ENCODE results near the gene EFNA4.

Gene EFNA4

DNA sequence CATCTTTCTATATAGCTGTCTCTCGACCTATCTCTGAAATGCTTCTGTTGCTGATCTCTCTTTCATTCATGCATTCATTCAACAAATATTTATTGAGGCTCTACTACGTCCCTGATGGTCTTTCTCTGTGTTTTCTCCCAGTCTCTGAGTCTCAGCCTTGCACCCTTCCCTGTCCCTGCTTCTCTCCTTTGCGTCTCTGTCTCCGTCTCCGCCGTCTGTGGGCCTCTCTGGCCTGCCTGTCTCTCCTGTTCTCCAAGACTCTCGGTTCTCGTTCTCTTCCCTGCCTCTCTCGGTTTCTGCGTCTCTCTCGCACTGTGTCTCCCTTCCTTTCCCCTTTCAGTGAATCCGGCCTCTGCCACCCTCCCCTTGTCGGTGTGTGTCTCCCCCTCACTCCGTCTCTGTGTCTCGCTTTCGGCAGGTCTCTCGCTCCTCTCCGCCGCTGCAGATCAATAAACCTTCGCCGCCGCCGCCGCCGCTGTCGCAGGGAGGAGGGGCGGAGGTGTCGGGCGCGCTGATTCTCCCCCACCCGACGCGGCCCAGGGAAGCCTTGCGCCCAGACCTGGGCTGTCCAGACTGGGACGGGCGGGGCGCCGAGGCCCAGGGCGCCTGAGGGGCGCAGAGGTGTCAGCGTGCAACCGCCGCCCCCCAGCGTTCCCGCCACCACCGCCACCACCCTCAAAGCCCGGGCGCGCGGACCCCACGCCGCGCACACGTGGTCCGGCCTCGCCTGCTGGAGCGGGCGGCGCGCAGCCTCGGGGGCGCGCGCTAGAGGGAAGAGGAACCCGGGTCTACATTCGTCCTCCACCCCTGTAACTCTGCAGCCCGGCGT is 18.1 kb downstream of the EFNA4 start:
- peak overlapping the region; percentile 84 to 98 (median 85) for H3K4me3 Mint-ChIP-seq
- TF ChIP-seq, protein P1, sequence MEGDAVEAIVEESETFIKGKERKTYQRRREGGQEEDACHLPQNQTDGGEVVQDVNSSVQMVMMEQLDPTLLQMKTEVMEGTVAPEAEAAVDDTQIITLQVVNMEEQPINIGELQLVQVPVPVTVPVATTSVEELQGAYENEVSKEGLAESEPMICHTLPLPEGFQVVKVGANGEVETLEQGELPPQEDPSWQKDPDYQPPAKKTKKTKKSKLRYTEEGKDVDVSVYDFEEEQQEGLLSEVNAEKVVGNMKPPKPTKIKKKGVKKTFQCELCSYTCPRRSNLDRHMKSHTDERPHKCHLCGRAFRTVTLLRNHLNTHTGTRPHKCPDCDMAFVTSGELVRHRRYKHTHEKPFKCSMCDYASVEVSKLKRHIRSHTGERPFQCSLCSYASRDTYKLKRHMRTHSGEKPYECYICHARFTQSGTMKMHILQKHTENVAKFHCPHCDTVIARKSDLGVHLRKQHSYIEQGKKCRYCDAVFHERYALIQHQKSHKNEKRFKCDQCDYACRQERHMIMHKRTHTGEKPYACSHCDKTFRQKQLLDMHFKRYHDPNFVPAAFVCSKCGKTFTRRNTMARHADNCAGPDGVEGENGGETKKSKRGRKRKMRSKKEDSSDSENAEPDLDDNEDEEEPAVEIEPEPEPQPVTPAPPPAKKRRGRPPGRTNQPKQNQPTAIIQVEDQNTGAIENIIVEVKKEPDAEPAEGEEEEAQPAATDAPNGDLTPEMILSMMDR (IDR thresholded peaks at IDR 0.05; ENCODE audit: unreplicated experiment in 3 of 3), result no peak
- no peaks in the 10 kb centered on the region for H3K36me3 Mint-ChIP-seq (ENCODE audit: low read depth)
- no peaks in the 10 kb centered on the region for H3K9me3 Mint-ChIP-seq
- peaks cover 34% of the 10 kb centered on the region for H3K4me1 Mint-ChIP-seq
- H3K27me3 Mint-ChIP-seq (ENCODE audit: low read depth), result peaks cover 68% of the 10 kb centered on the region
- peak overlapping the region; percentile 5 to 67 (median 35) for H3K27ac Mint-ChIP-seq

DNA sequence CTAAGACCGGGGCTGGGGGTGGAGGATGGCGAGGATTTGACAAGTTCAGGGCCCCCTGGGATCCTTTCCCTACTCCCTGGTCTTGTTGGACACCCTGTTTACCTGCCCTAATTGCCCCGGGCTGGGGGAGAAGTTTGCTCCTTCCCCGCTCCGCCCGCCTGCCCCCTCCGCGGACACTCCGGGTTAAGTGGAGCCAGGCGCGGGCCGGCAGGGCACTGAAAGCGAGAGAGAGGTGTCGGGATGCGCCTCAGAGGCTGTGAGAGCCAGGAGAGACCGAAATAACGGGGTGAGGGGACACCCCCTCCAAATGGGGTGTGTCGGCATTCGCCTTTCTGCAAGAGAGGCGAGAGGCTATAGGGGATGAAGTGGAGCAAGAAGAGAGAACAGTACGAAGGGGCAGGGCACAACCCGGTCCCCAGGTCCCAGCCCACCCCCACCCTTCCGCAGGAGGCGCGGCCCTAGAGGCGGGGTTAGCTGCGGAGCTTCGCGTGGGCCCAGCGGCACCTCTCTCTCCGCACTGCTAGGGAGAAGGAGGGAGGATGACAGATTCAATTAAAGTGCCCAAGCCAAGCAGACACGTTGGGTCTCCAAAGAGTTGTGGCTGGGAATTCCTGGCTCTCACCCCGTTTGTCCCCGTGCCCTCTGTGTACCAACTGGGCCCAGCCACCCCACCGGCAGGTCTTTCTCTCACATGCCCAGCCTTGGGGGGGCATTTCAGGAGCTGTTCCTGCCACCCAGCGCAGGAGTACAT is 18.9 kb downstream of the EFNA4 start:
- Mint-ChIP-seq H3K36me3 (ENCODE audit: low read depth) (peaks cover 3% of the 10 kb centered on the region), H3K27ac (no peak overlapping the region), H3K27me3 (ENCODE audit: low read depth) (peaks cover 61% of the 10 kb centered on the region), H3K4me3 (peak overlapping the region; percentile 40 to 74 (median 72)), H3K9me3 (no peaks in the 10 kb centered on the region), H3K4me1 (peaks cover 38% of the 10 kb centered on the region)
- TF ChIP-seq, protein P1 (IDR thresholded peaks at IDR 0.05; ENCODE audit: unreplicated experiment in 3 of 3), result no peak

DNA sequence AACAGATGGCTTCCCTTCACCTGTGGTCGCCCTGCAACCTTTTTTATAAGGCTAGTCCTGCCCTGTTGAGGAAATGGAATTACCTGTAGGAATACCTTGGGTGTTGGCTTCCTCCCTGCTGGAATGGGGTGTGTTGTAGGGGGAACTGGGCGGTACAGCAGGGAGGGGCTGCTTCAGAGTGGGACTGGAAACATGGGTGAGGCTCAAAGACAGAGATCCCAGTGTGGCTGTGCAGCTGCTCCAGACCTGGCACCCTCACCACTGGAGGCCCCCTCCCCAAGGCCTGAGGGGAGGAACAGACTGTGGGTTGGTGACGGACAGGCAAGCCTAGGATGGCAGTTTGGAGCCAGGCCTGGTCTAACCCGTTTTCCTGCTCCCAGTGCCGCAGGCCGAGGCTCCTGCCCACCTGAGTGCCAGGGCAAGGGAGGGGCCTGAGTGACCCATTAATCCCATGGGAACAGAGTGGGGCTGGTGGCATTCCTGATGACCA is 19.6 kb downstream of the EFNA4 start:
- peaks cover 55% of the 10 kb centered on the region for H3K27me3 Mint-ChIP-seq (ENCODE audit: low read depth)
- peak overlapping the region; percentile 40 to 74 (median 49) for H3K4me3 Mint-ChIP-seq
- H3K36me3 Mint-ChIP-seq (ENCODE audit: low read depth), result peaks cover 7% of the 10 kb centered on the region
- no peaks in the 10 kb centered on the region for H3K9me3 Mint-ChIP-seq
- no peak overlapping the region for H3K27ac Mint-ChIP-seq
- TF ChIP-seq, protein P1 (IDR thresholded peaks at IDR 0.05; ENCODE audit: unreplicated experiment in 3 of 3), result no peak
- peaks cover 43% of the 10 kb centered on the region for H3K4me1 Mint-ChIP-seq

DNA sequence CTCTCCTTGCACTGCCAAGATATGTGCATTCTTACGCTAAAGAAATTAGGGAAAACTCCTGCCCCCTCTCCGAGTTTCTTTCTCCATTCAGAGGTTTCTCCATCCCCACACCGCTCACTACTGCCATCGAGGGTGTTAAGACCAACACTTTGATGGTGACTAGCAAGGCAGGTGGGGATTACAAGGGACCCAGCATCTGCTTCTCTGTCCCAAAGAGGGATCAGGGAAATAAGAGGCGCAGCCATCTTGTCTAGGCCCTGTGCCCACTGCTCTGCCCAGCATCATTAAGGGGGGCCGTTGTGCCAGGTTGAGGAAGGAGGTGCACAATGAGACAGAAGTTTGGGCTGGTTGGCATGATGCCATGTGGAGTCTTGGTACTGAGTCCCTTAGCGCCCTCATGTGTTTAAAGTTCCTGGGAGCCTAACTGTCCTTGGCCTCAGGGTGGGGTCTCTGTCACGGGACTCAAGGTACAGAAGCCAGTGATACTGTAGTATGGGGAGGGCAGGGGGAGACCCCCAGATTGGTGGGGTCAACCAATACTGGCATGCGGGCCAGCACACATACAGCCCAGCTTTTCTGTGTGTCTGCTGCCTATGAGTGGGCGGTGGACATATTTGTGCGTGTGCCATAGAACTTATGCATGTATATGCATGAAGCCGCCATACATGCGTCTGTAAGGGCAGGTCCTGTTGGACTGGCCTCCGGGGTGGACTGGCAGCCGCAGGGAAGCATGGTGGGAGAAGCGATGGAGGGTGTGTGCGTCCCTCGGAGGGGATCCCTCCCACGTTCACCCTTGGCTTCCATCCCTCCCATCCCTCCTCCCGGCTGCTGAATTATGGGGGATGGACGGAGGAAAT is 20.6 kb downstream of the EFNA4 start:
- H3K4me3 Mint-ChIP-seq, result peak overlapping the region; percentile 88 to 95 (median 90)
- H3K9me3 Mint-ChIP-seq, result no peaks in the 10 kb centered on the region
- peak overlapping the region; percentile 50 to 94 (median 86) for H3K27ac Mint-ChIP-seq

More for the DNA sequence above, 20.6 kb downstream of the EFNA4 start:
- H3K4me1 Mint-ChIP-seq, result peaks cover 43% of the 10 kb centered on the region
- TF ChIP-seq, protein P1 (IDR thresholded peaks at IDR 0.05; ENCODE audit: unreplicated experiment in 3 of 3), result no peak
- peaks cover 49% of the 10 kb centered on the region for H3K27me3 Mint-ChIP-seq (ENCODE audit: low read depth)
- peaks cover 7% of the 10 kb centered on the region for H3K36me3 Mint-ChIP-seq (ENCODE audit: low read depth)
